ENCODE measurements around the gene WDR83.
"Not testable (repeated sequence)": the region's sequence is repeated elsewhere in the genome, so short reads cannot be mapped to it uniquely, and the experiment has no call there.

The WDR83 gene

GRCh38 chr19:12687496-12688196, 21.0 kb downstream of the WDR83 start, which contains the start of gene GNG14:
Gene GNG14, plus strand, starts transcription at chr19:12687998. Its CDS starts 51 bp downstream, at chr19:12688049.
- no peak for DNase-seq

DNA sequence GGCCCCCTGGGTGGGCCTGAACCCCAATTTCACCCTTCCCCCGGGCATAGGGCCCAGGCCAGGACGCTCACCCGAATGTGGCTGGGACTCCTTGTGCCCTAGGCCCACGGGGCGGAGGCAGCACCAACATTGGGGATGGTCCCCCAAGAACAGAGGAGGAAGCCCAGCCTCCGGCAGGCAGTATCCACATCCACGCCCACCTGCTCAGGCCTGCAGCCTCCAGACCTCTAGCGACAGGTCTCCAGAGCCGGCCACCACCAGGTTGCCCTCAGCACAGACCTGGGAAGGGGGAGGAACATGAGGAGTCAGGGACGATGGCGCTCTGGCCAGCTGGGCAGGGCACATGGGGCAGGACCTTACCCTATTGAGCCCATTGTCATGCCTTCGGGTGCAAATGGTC, 22.4 kb downstream of the WDR83 start:
- no peak for DNase-seq

GRCh38 chr19:12689581-12690216, 23.1 kb downstream of the WDR83 start:
- DNase-seq: no peak

- no peak for DNase-seq
These were observed 26.4 kb downstream of the WDR83 start for GRCh38 chr19:12692960-12693359.

DNA sequence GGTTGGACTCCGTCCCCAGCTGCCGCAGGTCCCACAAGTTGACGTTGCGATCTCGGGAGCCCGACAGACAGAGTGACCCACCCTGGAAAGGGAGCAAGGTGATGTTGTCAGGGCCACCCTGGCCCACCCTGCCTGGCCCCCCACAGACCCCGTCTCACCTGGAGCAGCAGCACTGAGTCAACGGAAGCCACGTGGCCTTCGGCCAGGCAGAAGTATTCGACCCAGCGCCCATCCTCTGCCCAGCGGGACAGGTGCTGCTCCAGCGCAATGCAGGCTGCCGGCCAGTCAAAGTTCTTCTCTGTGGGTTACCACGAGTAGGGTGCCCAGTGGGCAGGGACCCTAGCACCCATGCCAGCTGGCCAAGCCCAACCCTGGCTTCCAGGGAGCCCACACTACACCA, 28.0 kb downstream of the WDR83 start:
- DNase-seq: no peak

DNA sequence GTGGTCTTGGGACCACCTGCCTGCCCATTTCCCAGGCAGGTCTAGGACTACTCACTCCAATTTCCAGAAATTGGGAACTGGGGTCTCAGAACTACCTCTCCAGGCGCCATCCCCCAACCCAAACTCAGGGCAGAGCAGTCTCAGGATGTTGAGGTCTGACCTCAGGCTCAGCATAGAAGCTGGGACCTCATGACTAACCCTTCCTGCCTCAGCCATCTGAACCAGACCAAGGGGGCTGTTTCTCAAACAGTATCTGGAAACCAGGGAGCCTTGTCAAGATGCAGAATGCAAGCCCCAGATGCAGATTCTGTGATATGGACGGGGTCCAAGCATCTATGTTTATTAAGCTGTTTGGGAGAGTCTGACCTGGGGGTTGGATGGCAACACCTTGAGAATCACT, 28.5 kb downstream of the WDR83 start:
- DNase-seq: no peak

DNA sequence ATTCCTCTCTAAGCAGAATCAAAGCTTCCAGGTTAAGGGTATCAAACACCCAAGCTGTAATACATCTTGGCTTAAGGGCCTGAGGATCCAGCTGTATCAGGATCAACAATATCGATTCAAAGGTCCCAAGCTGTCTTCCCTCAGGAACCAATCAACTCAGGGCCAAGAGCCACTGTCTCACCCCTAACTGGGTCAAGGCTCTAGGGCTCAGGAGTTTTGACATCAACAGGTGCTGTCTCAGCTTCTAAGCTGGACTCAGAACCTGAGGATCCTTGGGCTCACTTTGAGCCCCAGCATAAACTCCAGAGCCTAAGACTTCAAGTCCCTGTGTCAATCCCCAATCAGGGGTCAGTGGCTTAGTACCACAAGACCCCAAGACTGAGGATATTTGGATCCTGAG, 28.9 kb downstream of the WDR83 start:
- DNase-seq: no peak

GRCh38 chr19:12695997-12696365, 29.4 kb downstream of the WDR83 start:
- no peak for DNase-seq

DNA sequence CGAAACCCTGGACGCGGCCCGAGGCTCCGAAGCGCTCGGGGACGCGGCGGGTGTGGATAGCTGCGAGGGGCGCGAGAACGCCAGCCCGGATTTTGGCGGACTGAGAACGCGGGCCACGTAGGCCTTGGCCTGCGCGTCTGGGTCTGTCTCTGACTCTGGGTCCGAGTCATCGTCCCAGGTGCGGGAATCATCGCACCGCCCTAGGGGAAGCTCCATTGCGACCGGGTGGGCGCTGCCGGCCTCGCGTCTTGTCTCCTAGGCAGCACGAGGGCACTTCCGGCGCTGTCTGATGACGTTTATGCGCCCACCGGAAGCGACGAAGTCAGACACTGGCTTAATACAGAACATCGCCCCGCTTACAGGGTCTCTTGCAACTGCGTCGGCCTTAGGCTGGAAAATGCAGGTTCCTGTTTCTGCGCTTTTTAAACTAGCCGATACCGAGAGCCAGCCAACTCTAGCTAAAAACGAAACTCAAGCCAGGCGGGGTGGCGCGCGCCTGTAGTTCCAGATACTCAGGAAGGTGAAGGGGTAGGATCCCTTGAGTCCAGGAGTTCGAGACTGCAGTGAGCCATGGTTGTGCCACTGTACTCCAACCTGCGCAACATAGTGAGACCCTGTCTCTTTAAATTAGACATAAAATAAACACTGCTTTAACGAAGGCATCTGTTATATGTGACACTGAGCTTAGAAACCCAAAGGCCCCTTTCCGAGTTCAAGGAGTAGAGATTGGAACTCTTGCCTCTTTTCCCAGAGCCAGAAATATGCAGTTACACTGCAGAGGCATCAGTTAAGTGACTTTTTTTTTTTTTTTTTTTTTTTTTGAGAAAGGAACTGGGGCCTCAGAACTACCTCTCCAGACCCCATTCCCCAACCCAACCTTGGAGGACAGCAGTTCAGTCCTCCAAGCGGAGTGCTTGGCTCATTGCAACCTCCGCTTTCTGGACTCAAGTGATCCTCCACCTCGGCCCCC, 30.0 kb downstream of the WDR83 start, which contains the start of gene FBXW9:
TSS of gene FBXW9 (minus strand) at position 266 of the 970 bp plus-strand sequence. CDS start at position 216, 50 bp downstream.
- DNase-seq: peak; percentile 99

DNA sequence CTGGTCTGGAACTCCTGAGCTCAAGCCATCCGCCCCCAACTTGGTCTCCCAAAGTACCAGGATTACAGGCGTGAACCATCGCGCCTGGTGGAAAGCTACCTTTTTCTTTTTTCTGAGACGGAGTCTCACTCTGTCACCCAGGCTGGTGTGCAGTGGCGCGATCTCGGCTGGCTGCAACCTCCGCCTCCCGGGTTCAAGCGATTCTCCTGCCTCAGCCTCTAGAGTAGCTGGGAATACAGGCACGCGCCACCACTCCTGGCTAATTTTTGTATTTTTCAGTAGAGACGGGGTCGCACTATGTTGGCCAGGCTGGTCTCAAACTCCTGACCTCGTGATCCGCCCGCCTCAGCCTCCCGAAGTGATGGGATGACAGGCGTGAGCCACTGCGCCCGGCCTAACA, 30.8 kb downstream of the WDR83 start:
- not testable (repeated sequence) for DNase-seq

DNA sequence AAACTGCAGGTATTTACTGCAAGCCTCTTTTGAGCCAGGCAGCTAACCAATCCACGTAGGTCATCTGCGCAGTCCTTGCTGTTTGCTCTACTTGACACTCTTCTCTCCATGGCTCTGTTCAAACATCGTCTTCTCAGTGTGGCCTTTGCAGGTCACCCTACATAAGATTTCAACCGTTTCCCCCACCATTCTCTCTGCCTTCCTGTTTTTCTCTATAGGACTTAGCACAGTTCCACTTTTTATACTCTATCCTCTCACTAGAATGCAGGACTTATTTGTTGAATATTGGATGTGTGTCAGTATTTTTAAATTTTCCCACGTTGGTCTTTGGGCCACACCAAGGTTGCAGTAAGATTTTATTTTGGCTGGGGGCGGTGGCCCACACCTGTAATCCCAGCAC, 31.5 kb downstream of the WDR83 start:
- DNase-seq: no peak

GRCh38 chr19:12701596-12702282, 35.1 kb downstream of the WDR83 start:
- DNase-seq: no peak

DNA sequence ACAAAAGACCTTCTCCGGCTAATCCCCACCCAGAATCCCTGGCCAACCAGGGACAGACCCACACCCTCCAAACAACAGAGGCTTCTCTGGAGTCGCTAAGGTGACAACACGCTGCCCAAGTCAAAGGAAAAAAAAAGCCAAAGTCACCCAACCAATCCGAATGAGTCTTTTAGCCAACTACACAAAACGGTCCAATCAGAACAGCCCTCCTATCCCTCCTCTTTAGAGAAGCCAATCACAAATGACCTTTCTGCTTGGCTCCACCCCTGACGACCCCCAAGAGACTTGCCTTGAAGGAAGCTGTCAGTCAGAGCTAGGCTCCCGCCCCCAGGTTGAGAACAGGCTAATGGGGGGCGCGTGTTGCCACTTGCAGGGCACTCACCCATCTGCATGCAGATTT, 36.4 kb downstream of the WDR83 start:
- DNase-seq: peak; percentile 78

- DNase-seq: no peak
These were observed 38.6 kb downstream of the WDR83 start for GRCh38 chr19:12705169-12705568.

DNA sequence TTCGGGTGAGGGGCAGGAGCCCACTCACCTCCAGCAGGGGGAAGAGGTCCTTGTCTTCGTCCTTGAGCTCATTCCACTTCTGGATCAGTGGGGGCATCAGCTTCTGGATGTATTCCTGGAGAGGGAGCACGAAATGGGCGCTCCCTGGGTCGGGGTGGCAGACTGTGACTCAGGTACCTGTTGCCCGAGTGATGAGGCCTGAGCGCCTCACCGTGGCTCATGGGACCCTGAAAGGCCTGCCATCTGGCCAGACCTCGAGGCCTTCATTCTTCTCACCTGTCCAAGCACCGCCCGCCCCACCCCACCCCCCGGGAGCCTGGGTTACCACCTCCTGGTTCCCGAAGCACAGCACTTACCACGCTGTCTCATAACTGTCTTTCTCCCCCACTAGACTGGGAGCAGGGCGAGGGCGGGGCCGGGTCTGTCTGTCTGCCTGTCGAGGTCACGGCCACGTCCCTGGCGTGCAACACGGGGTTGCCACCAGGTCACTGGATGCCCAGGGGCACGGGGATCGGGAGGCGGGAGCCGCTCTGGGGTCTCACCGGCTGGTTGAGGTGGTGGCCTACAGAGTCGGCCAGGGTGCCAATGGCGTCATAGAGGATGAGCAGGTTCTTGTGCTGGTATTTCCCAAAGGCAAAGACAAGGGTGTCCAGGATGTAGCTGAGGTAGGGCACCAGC, 39.2 kb downstream of the WDR83 start:
- no peak for DNase-seq

DNA sequence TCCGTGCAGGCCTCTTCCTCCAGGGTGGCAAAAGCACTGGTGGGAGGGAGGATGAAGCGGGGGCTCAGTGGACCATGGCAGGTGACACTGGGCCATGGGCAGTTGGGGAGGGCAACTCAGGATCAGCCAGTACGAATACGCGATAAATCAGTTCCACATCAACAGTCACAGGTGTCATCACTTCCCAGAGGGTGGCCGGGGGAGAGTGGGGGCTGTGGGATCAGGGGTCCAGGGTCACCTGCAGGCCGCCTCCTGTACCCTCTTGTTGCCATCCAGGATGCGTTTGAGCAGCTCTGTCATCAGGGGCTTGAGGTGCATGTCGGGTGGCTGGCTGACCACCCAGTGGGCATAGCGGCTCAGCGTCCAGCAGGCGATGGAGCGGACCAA, 39.7 kb downstream of the WDR83 start:
- no peak for DNase-seq

DNA sequence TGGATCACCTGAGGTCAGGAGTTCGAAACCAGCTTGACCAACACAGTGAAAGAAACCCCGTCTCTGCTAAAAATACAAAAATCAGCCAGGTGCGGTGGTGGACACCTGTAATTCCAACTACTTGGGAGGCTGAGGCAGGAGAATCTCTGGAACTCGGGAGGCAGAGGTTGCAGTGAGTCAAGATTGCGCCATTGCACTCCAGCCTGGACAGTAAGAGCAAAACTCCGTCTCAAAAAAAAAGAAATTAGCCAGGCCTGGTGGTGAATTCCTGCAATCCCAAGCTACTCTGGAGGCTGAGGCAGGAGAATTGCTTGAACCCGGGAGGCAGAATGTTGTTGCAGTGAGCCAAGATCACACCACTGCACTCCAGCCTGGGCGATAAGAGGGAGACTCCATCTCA, 42.0 kb downstream of the WDR83 start:
- no peak for DNase-seq

GRCh38 chr19:12711187-12711586, 44.6 kb downstream of the WDR83 start:
- DNase-seq: no peak

GRCh38 chr19:12712077-12712476, 45.5 kb downstream of the WDR83 start:
- not testable (repeated sequence) for DNase-seq

DNA sequence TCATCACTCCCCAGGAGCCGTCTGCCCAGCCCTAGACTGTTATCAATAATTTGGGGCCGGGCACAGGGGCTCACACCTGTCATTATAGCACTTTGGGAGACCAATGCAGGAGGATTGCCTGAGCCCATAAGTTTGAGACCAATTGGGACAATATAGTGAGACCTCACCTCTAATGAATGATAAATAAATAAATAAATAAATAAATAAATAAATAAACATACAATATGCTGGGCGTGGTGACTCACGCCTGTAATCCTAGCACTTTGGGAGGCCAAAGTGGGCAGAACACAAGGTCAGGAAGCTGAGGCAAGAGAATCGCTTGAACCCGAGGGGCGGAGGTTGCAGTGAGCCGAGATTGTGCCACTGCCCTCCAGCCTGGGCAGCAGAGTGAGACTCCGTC, 46.7 kb downstream of the WDR83 start:
- not testable (repeated sequence) for DNase-seq

GRCh38 chr19:12715102-12715501, 48.5 kb downstream of the WDR83 start:
- DNase-seq: no peak

GRCh38 chr19:12715929-12716328, 49.3 kb downstream of the WDR83 start:
- no peak for DNase-seq

Data from eye (tissue), 1 donor.